HEK293T (cell line): ENCODE results near the gene DNAJA1.
"Not testable (repeated sequence)": the region's sequence is repeated elsewhere in the genome, so short reads cannot be mapped to it uniquely, and the experiment has no call there.

Source experiments
- CTCF ChIA-PET: fragments of 350-600 bp; formaldehyde crosslinking; extraction: SDS; loops from one replicate; lab custom pipeline; 2021; ENCODE audit warnings: antibody characterized with exemption, inconsistent platforms; lab: Yijun Ruan, JAX
- POLR2A ChIA-PET: fragments of 350-600 bp; formaldehyde crosslinking; extraction: SDS; loops from one replicate; lab custom pipeline; 2020; ENCODE audit warnings: antibody characterized with exemption, inconsistent platforms; lab: Yijun Ruan, JAX
- DNase-seq: peaks from one replicate; pipeline ENCODE4 v3.0.0; 2012; ENCODE audit warnings: mixed read lengths; ENCODE audit errors: extremely low spot score
- ARNT ChIP-seq: fragments of 450-650 bp; IDR thresholded peaks from 2 replicates; pipeline ENCODE4 v1.6.1; 2017; ENCODE audit warnings: mild to moderate bottlenecking
- BHLHE40 ChIP-seq: fragments of 450-650 bp; IDR thresholded peaks from 2 replicates; pipeline ENCODE4 v1.6.1; 2016; ENCODE audit warnings: mild to moderate bottlenecking, moderate library complexity, borderline replicate concordance
- CTBP1 ChIP-seq: fragments of 450-650 bp; IDR thresholded peaks from 2 replicates; pipeline ENCODE4 v1.6.1; 2016; ENCODE audit warnings: borderline replicate concordance
- ELF4 ChIP-seq: fragments of 450-650 bp; IDR thresholded peaks from 2 replicates; pipeline ENCODE4 v1.6.1; 2017; ENCODE audit warnings: antibody characterized with exemption
- FOXA1 ChIP-seq: fragments of 450-650 bp; IDR thresholded peaks from 2 replicates; pipeline ENCODE4 v1.6.1; 2016; ENCODE audit warnings: mild to moderate bottlenecking
- FOXK2 ChIP-seq: fragments of 450-650 bp; IDR thresholded peaks from 2 replicates; pipeline ENCODE4 v1.6.1; 2016; ENCODE audit warnings: mild to moderate bottlenecking
- FOXM1 ChIP-seq: fragments of 450-650 bp; IDR thresholded peaks from 2 replicates; pipeline ENCODE4 v1.6.1; 2017; ENCODE audit warnings: mild to moderate bottlenecking, borderline replicate concordance
- HDGF ChIP-seq: fragments of 450-650 bp; IDR thresholded peaks from 2 replicates; pipeline ENCODE4 v1.6.1; 2017; ENCODE audit warnings: antibody characterized with exemption, borderline replicate concordance
- L3MBTL2 ChIP-seq: fragments of 450-650 bp; conservative IDR thresholded peaks from 2 replicates; pipeline ENCODE4 v1.6.1; 2016; ENCODE audit warnings: mild to moderate bottlenecking
- LEF1 ChIP-seq: fragments of 450-650 bp; IDR thresholded peaks from 2 replicates; pipeline ENCODE4 v1.6.1; 2017; ENCODE audit warnings: mild to moderate bottlenecking, borderline replicate concordance
- NFRKB ChIP-seq: fragments of 450-650 bp; IDR thresholded peaks from 2 replicates; pipeline ENCODE4 v1.6.1; 2016; ENCODE audit warnings: mild to moderate bottlenecking, moderate library complexity
- PKNOX1 ChIP-seq: fragments of 450-650 bp; IDR thresholded peaks from 2 replicates; pipeline ENCODE4 v1.6.1; 2016
- SP1 ChIP-seq: fragments of 450-650 bp; IDR thresholded peaks from 2 replicates; pipeline ENCODE4 v1.6.1; 2017
- SUZ12 ChIP-seq: fragments of 450-650 bp; IDR thresholded peaks from 2 replicates; pipeline ENCODE4 v1.6.1; 2016; ENCODE audit warnings: mild to moderate bottlenecking
- TARDBP ChIP-seq: fragments of 450-650 bp; IDR thresholded peaks from 2 replicates; pipeline ENCODE4 v1.6.1; 2016
- ZNF384 ChIP-seq: fragments of 450-650 bp; IDR thresholded peaks from 2 replicates; pipeline ENCODE4 v1.6.1; 2016

Gene DNAJA1

GRCh38 chr9:33082538-33083326, 57.7 kb downstream of the DNAJA1 start:
- TF ChIP-seq NFRKB: no peak
- TF ChIP-seq L3MBTL2: no peak
- TF ChIP-seq SUZ12: no peak
- no peak for TF ChIP-seq LEF1
- no peak for TF ChIP-seq ZNF384
- no peak for TF ChIP-seq SP1
- no peak for TF ChIP-seq HDGF
- TF ChIP-seq FOXM1: no peak
- no peak for TF ChIP-seq ARNT
- no peak for TF ChIP-seq FOXA1
- no peak for TF ChIP-seq ELF4
- no peak for TF ChIP-seq TARDBP
- TF ChIP-seq CTBP1: no peak
- no peak for TF ChIP-seq PKNOX1
- no peak for TF ChIP-seq FOXK2
- no peak for TF ChIP-seq BHLHE40
- ChIA-PET POLR2A (interaction anchor here (0.7 kb wide), 1 partner anchor 144 kb away, joined by 3 read pairs; no protein-coding TSS in a partner anchor), CTCF (interaction anchor here (1.2 kb wide), 1 partner anchor 143 kb away, joined by 3 read pairs; no protein-coding TSS in a partner anchor)
- no peak for DNase-seq

GRCh38 chr9:33085672-33086071, 60.6 kb downstream of the DNAJA1 start:
- POLR2A ChIA-PET, CTCF ChIA-PET, DNase-seq: not testable (repeated sequence)
